Femur (tissue), 1 donor: ENCODE measurements around the gene ARHGEF10L.

Experiments
- DNase-seq: peaks from one replicate; pipeline ENCODE4 v3.0.0-alpha.2; 2017

The ARHGEF10L gene

GRCh38 chr1:17746920-17747319 lies 207.4 kb downstream of the ARHGEF10L start:
- DNase-seq: no peak
